Esophagus muscularis mucosa (tissue), 4 donors: Measurements from ENCODE around the gene ZNF436. TPM values are rescaled to one million over a fixed set of nuclear protein-coding genes. Genes with fewer than 3 reads are reported as not detected.

Experiments
- DNase-seq: peaks from one replicate; pipeline ENCODE4 v3.0.0-alpha.2; 2017; ENCODE audit errors: extremely low spot score
- H3K27ac ChIP-seq, 4 donors: fragments of 200-600 bp; sonication (generic); replicated peaks in 1 of 4; 1 replicate in 3 of 4; 2 replicates in 1 of 4; pipeline ENCODE4 v1.5.1; 2016 to 2019; ENCODE audit warnings: mild to moderate bottlenecking in 1 of 4
- H3K27me3 ChIP-seq, 4 donors: fragments of 200-600 bp; sonication (generic); one replicate each; pipeline versions ENCODE4 v1.5.1 to v1.6.0; 2016 to 2019
- H3K36me3 ChIP-seq, 4 donors: fragments of 200-600 bp; sonication (generic); one replicate each; pipeline ENCODE4 v1.5.1; 2016 to 2019
- H3K4me1 ChIP-seq, 4 donors: fragments of 200-600 bp; sonication (generic); one replicate each; pipeline ENCODE4 v1.5.1; 2016 to 2019
- H3K4me3 ChIP-seq, 4 donors: fragments of 200-600 bp; sonication (generic); 1 replicate in 2 of 4; 2 replicates in 2 of 4; pipeline ENCODE4 v1.5.1; 2016 to 2019; ENCODE audit warnings: mild to moderate bottlenecking in 4 of 4, moderate library complexity in 1 of 4
- H3K9me3 ChIP-seq, 4 donors: fragments of 200-600 bp; sonication (generic); 1 replicate in 3 of 4; 2 replicates in 1 of 4; pipeline ENCODE4 v1.5.1; 2016 to 2019
- EP300 ChIP-seq: sonication (generic); formaldehyde crosslinking; IDR thresholded peaks from one replicate; pipeline ENCODE4 v1.6.1; 2017; ENCODE audit warnings: antibody characterized with exemption
- POLR2A ChIP-seq: fragments of 450-650 bp; IDR thresholded peaks from one replicate; pipeline ENCODE4 v1.6.1; 2017; ENCODE audit warnings: antibody characterized with exemption, moderate library complexity, mild to moderate bottlenecking, low read depth
- POLR2AphosphoS5 ChIP-seq, 2 donors: sonication (generic); formaldehyde crosslinking; IDR thresholded peaks; one replicate each; pipeline ENCODE4 v1.6.1; 2017; ENCODE audit warnings: antibody characterized with exemption in 2 of 2
- WGBS: methylation state at CpG from one replicate; pipeline ENCODE4 v1.1.5; 2018; 5-methylcytosine and 5-hydroxymethylcytosine counted together
- intact Hi-C: fragments of 100-400 bp; cut with DNase I; formaldehyde crosslinking; loops from one replicate; pipeline ENCODE4 v1.15.1; 2023
- total RNA-seq, 4 donors: library from RNA; depleted of rRNA; stranded (reverse); fragments of >200 nt; gene quantifications; one replicate each; pipeline versions ENCODE4 v1.1.0 to v1.2.1, GENCODE V29; 2016
- TF ChIP-seq, protein P1 (sequence below), 3 experiments: fragments of 200-600 bp in 2 of 3; fragments of 450-650 bp in 1 of 3; sonication (generic) in 2 of 3; IDR thresholded peaks; one replicate each; pipeline ENCODE4 v1.5.1; 2017 to 2019; ENCODE audit warnings: antibody characterized with exemption in 3 of 3, mild to moderate bottlenecking in 2 of 3, moderate library complexity in 1 of 3

The ZNF436 gene
- total RNA-seq, 4 donors from 2014 or later, result 13.7 to 36.8 (median 16.4) TPM

- intact Hi-C loops, result loop anchor here (10.0 kb wide), 1 partner anchor 123 kb away; the partner anchor contains the start of gene ASAP3
- peak overlapping the region in 1 of 4 donors; percentile 0 for H3K4me3 ChIP-seq
- H3K4me1 ChIP-seq, result peaks cover 5 to 26% (median 17%) of the 10 kb centered on the region in 4 donors
- H3K27ac ChIP-seq, result no peak overlapping the region
- H3K36me3 ChIP-seq, result peaks cover 30 to 86% (median 73%) of the 10 kb centered on the region in 4 donors
- TF ChIP-seq, protein P1, sequence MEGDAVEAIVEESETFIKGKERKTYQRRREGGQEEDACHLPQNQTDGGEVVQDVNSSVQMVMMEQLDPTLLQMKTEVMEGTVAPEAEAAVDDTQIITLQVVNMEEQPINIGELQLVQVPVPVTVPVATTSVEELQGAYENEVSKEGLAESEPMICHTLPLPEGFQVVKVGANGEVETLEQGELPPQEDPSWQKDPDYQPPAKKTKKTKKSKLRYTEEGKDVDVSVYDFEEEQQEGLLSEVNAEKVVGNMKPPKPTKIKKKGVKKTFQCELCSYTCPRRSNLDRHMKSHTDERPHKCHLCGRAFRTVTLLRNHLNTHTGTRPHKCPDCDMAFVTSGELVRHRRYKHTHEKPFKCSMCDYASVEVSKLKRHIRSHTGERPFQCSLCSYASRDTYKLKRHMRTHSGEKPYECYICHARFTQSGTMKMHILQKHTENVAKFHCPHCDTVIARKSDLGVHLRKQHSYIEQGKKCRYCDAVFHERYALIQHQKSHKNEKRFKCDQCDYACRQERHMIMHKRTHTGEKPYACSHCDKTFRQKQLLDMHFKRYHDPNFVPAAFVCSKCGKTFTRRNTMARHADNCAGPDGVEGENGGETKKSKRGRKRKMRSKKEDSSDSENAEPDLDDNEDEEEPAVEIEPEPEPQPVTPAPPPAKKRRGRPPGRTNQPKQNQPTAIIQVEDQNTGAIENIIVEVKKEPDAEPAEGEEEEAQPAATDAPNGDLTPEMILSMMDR (IDR thresholded peaks at IDR 0.05), result no peak
- TF ChIP-seq POLR2AphosphoS5 (IDR thresholded peaks at IDR 0.05) (no peak), EP300 (no peak), POLR2A (no peak)
- no peak for DNase-seq
- WGBS, result 97% methylated on average over 13 of the region's 13 CpGs
- H3K9me3 ChIP-seq, result peaks cover 10 to 52% (median 41%) of the 10 kb centered on the region in 4 donors
- H3K27me3 ChIP-seq, result no peaks in the 10 kb centered on the region
Observed at GRCh38 chr1:23362218-23362713, 7.4 kb downstream of the ZNF436 start.

DNA sequence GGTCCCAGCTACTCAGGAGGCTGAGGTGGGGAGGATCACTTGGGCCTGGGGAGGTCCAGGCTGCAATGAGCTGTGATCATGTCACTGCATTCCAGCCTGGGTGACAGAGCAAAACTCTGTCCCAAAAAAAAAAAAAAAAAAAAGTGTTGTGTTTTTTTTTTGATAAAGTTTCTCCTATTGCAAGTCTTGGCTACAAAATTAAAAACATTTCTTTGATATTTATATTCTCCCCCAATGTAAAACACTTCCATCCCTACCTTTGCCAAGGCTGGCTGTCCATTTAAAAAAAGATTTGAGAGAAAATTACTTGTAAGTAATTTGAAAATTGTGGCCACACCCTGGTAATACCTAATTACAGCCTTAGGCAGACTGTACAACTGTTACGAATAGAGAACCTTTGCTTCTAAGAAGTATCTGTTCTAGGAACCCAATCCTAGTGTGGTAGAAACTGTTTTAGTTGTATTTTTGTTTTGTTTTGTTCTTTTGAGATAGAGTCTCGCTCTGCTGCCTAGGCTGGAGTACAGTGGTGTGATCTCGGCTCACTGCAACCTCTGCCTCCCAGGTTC lies 11.2 kb downstream of the ZNF436 start:
- 99% methylated on average over 3 of the region's 3 CpGs for WGBS
- no peak overlapping the region for H3K27ac ChIP-seq
- TF ChIP-seq POLR2AphosphoS5 (IDR thresholded peaks at IDR 0.05) (no peak), EP300 (no peak), POLR2A (no peak)
- TF ChIP-seq, protein P1 (IDR thresholded peaks at IDR 0.05), result no peak
- peaks cover 29 to 51% (median 43%) of the 10 kb centered on the region in 4 donors for H3K36me3 ChIP-seq
- H3K27me3 ChIP-seq, result no peaks in the 10 kb centered on the region
- intact Hi-C loops, result no loop called here
- H3K4me3 ChIP-seq, result no peak overlapping the region
- DNase-seq, result no peak
- H3K9me3 ChIP-seq, result peaks cover 10 to 35% (median 30%) of the 10 kb centered on the region in 4 donors
- H3K4me1 ChIP-seq, result peaks cover 0 to 9% (median 4%) of the 10 kb centered on the region in 4 donors

DNA sequence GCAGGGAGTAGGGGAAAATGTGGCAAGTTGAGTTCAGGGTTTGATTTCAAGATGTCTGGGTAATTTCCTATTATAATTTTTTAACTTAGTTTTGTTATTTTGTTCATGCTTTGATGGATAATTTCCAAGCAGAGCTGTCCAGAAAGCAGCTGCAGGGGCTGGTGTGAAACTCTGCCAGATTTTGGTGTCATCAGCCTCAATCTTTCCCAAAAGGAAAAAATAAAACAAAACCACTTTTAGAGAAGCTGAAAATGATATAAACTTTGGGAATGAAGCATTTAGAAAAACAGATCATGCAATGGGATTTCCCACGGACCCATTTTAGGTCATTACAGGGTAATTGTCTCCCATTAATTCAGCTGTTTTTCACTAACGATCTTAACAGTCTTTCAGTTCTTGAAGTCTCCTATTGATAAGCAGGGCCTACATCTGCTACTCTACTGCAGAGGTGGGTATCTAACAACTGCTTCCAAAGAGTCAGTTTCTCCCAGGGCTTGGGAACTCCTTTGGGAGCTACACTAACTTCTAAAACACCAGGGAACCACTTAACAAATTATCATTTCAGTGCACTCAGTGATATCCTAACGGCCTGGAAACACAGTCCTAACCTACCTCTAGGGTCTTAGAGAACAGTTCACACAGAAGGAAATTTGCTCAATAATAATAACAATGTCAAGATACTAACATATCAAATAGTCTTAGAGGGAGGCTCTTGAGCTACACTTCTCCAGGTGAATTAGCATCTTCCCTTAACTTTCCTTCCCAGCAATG lies 12.3 kb downstream of the ZNF436 start:
- peaks cover 18 to 40% (median 33%) of the 10 kb centered on the region in 4 donors for H3K36me3 ChIP-seq
- peak overlapping the region in 3 of 4 donors; percentile 17 to 26 (median 20) for H3K27ac ChIP-seq
- intact Hi-C loops, result no loop called here
- 35% methylated on average over 3 of the region's 3 CpGs for WGBS
- H3K9me3 ChIP-seq, result peaks cover 3 to 24% (median 19%) of the 10 kb centered on the region in 4 donors
- H3K4me3 ChIP-seq, result no peak overlapping the region
- no peaks in the 10 kb centered on the region for H3K27me3 ChIP-seq
- peaks cover 0 to 9% (median 4%) of the 10 kb centered on the region in 4 donors for H3K4me1 ChIP-seq
- no peak for DNase-seq
- no peak for TF ChIP-seq POLR2AphosphoS5 (IDR thresholded peaks at IDR 0.05)
- no peak for TF ChIP-seq POLR2A
- TF ChIP-seq, protein P1 (IDR thresholded peaks at IDR 0.05), result no peak

- no peak overlapping the region for H3K27ac ChIP-seq
- peaks cover 11 to 33% (median 25%) of the 10 kb centered on the region in 4 donors for H3K36me3 ChIP-seq
- intact Hi-C loops, result no loop called here
- 80% methylated on average over 8 of the region's 8 CpGs for WGBS
- peaks cover 0 to 9% (median 4%) of the 10 kb centered on the region in 4 donors for H3K4me1 ChIP-seq
- H3K27me3 ChIP-seq, result no peaks in the 10 kb centered on the region
- H3K9me3 ChIP-seq, result peaks cover 0 to 17% (median 12%) of the 10 kb centered on the region in 4 donors
- no peak for TF ChIP-seq EP300
- TF ChIP-seq POLR2AphosphoS5 (IDR thresholded peaks at IDR 0.05), result no peak
- TF ChIP-seq, protein P1 (IDR thresholded peaks at IDR 0.05), result no peak
- TF ChIP-seq POLR2A, result no peak
- H3K4me3 ChIP-seq, result no peak overlapping the region
- DNase-seq, result no peak
Observed at GRCh38 chr1:23356471-23357137, 13.0 kb downstream of the ZNF436 start.
